H4 (cell line): ENCODE results near the gene NLRP10. TPM values are rescaled to one million over a fixed set of nuclear protein-coding genes. Genes with fewer than 3 reads are reported as not detected.
A peak's percentile ranks its signal among the peaks of the same experiment; 100 is the strongest.

Source experiments
- DNase-seq: peaks from one replicate; pipeline ENCODE4 v3.0.0-alpha.2; 2015; ENCODE audit warnings: low spot score
- total RNA-seq: library from RNA; depleted of rRNA; stranded (reverse); fragments of >200 nt; shearing (Covaris generic); gene quantifications from 2 replicates; pipeline ENCODE4 v1.2.3, GENCODE V29; 2014

Gene NLRP10
- total RNA-seq, 1 experiment from 2014 or later = not detected

- peak; percentile 44 for DNase-seq
Measured at GRCh38 chr11:7977232-7977917, 12.1 kb upstream of the NLRP10 start.

- DNase-seq = no peak
Measured at GRCh38 chr11:7974668-7975067, 9.4 kb upstream of the NLRP10 start.

- DNase-seq = no peak
Measured at GRCh38 chr11:7973011-7973410, 7.8 kb upstream of the NLRP10 start.

- DNase-seq = no peak
Measured at GRCh38 chr11:7971846-7972245, 6.6 kb upstream of the NLRP10 start.

GRCh38 chr11:7969756-7970646, 4.8 kb upstream of the NLRP10 start:
- DNase-seq = no peak

DNA sequence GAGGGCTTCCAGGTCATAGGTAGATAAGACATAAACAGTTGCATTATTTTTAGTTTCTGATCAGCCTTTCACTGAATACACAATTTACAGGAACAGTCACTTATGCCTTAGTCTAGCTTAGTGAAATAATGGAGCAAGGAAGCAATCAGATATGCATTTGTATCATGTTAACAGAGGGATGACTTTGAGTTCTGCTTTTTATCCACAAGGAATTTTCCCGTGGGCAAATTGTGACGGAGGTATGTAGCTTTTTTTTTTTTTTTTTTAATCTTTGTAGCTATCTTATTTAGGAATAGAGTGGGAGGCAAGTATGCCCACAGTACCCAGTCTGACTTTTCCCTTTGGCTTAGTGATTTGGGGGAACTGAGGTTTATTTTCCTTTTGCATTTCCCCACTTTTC, 3.4 kb upstream of the NLRP10 start:
- DNase-seq = no peak

DNA sequence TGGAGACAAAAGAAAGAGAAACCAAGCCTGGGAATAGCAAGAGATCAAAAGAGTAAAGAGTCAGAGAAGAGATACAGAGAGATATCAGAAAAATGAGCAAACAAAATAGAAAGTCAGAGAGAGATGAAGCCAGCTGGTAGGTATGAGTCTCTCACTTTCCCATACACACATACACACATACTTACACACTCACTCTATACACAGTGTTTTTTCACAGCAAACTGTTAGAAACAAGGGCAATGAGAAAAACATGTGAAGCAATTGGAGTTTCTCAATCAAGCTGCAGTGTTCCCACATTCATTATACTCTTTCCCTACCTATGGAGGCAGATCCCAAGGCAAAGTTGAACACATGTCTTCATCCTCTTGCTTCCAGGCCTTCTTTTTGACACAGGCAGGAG, 2.6 kb upstream of the NLRP10 start:
- DNase-seq = no peak

- no peak for DNase-seq
Measured at GRCh38 chr11:7967097-7967496, 1.9 kb upstream of the NLRP10 start.

GRCh38 chr11:7964873-7965272, 374 bp downstream of the NLRP10 start:
- DNase-seq = no peak

GRCh38 chr11:7964261-7964660, 986 bp downstream of the NLRP10 start:
- DNase-seq = no peak

GRCh38 chr11:7955191-7955590, 10.1 kb downstream of the NLRP10 start:
- DNase-seq = no peak

DNA sequence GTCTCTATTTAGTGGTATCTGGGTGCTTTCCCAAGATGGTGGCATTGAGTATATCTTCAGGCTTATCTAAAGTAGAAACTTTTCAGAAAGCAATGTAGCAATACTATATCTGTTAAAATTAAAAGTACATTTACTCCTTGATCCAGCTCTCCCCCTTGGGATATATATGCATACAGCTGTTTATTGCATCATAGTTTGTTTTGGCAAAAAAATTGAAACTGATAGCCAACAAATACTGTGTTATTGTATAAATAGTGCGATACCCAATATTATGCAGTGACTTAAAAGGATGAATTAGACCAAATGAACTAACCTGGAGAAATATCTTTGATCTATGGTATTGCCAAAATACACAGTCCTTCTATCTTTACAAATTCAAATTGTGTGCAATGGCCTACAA, 15.3 kb downstream of the NLRP10 start:
- DNase-seq = no peak

DNA sequence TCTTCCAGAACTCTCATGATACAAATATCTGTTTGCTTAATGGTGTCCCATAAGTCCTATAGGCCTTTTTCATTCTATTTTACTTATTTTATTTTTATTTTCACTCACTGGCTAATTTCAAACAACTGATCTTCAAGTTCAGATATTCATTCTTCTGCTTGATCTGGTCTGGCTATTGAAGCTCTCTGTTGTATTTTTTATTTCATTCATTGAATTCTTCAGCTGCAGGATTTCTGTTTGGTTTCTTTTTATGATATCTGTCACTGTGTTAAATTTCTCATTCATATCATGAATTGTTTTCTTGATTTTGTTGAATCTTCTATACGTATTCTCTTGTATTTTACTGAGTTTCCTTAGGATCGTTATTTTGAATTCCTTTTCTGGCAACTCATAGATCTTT, 21.1 kb downstream of the NLRP10 start:
- DNase-seq = no peak

DNA sequence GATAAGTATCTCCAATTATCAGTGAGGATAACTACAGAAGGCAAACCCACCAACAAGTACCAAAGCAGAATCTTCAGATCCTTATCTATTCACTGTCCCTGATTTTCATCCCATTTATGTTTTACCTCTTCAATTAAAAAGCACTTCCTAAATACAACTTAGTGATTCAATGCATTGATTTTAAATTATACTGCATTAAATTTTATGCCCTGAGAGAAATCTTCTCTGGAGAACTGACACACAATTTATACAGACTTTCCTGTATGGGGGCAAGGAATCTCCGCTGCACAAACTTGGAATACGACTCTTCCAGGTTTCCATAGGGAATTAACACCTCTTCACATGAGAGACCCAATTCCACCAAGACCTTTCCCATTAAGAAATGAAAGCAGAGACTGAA, 23.6 kb downstream of the NLRP10 start, which contains the start of gene OR10A3:
TSS of gene OR10A3 (minus strand) at position 101 of the 400 bp plus-strand sequence. CDS start 2,188 bp downstream, outside the sequence.
- DNase-seq = no peak

- DNase-seq = no peak
Measured at GRCh38 chr11:7941146-7941545, 24.1 kb downstream of the NLRP10 start.

DNA sequence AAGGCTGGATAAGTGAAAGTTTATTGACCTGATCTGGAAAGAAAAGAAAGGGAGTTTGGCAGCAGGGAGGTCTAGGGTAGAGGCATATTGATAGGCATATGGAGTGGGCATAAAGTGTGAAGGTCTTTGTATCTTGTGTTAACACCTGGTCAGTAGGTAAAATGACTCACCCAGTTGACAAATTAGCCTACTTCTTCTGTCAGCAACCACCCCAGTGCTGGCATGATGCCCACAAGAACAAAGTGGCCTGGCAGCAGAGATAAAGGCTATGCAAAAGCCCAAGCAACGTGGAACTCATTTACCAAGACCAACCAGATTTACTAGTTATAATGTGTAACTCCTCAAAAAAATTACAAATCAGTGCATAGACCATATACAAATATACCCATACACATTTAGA, 28.6 kb downstream of the NLRP10 start:
- no peak for DNase-seq

- no peak for DNase-seq
Measured at GRCh38 chr11:7931168-7931567, 34.1 kb downstream of the NLRP10 start, which contains the start of gene OR10A6. TSS of gene OR10A6 (minus strand) at chr11:7931268. CDS start at chr11:7928662, 2,606 bp downstream.

GRCh38 chr11:7927635-7928034, 37.6 kb downstream of the NLRP10 start:
- DNase-seq = no peak

- DNase-seq = no peak
Measured at GRCh38 chr11:7924536-7924935, 40.7 kb downstream of the NLRP10 start.

DNA sequence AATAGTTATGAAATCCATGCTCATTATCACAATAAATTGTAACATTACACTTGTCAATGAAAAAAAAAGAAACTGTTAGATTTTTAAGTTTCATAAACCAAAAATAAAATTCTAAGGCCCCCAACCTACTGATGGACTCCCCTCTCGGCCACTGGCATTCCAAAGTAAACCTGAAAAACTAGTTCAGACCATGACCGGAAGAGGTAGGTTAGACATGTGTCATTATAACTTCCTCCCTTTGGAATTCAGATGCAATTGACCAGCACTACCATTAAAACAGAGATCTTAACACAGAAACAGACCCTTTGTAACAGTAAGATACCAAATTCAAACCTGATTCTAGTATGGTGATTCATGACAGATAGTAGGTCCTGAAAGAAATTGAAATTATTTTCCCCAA, 47.1 kb downstream of the NLRP10 start:
- DNase-seq = no peak
